GM23338 (cell line): ENCODE data around the gene VENTX. TPM values are rescaled to one million over a fixed set of nuclear protein-coding genes. Genes with fewer than 3 reads are reported as not detected.
A peak's percentile ranks its signal among the peaks of the same experiment; 100 is the strongest.

ENCODE experiments used
- ATAC-seq: fragments of 200-7000 bp; cut with Tn5 transposase; 3 replicates; pipeline ENCODE4 v1.9.1; 2020
- DNase-seq: peaks from one replicate; pipeline ENCODE4 v3.0.0-alpha.2; 2015; ENCODE audit warnings: low spot score
- H2AFZ ChIP-seq: fragments of 200-600 bp; sonication (generic); 2 replicates; pipeline ENCODE4 v1.8.0; 2016; ENCODE audit warnings: antibody characterized with exemption, mild to moderate bottlenecking, moderate library complexity
- H3F3A ChIP-seq: fragments of 200-600 bp; sonication (generic); replicated peaks from 2 replicates; pipeline ENCODE4 v1.8.0; 2017; ENCODE audit warnings: antibody characterized with exemption, mixed run types, low read depth
- H3K27ac ChIP-seq: fragments of 200-600 bp; sonication (generic); 2 replicates; pipeline ENCODE4 v1.6.1; 2016; ENCODE audit warnings: low read depth
- H3K27me3 ChIP-seq: fragments of 200-600 bp; sonication (generic); 2 replicates; pipeline ENCODE4 v1.8.0; 2016; ENCODE audit warnings: mild to moderate bottlenecking, mixed run types, moderate library complexity; ENCODE audit not compliant: insufficient read depth
- H3K36me3 ChIP-seq: fragments of 200-600 bp; sonication (generic); 2 replicates; pipeline ENCODE4 v1.8.0; 2016; ENCODE audit warnings: mild to moderate bottlenecking; ENCODE audit not compliant: insufficient read depth
- H3K4me1 ChIP-seq: fragments of 200-600 bp; sonication (generic); 2 replicates; pipeline ENCODE4 v1.8.0; 2016; ENCODE audit warnings: mild to moderate bottlenecking, moderate library complexity; ENCODE audit not compliant: insufficient read depth
- H3K4me2 ChIP-seq: fragments of 200-600 bp; sonication (generic); 2 replicates; pipeline ENCODE4 v1.7.1; 2017; ENCODE audit warnings: mixed run types
- H3K4me3 ChIP-seq: fragments of 200-600 bp; sonication (generic); 2 replicates; pipeline ENCODE4 v1.6.1; 2016; ENCODE audit warnings: mixed run types
- H3K79me2 ChIP-seq: fragments of 200-600 bp; sonication (generic); replicated peaks from 2 replicates; pipeline ENCODE4 v1.8.0; 2017; ENCODE audit warnings: mild to moderate bottlenecking; ENCODE audit not compliant: insufficient read depth
- H3K9me2 ChIP-seq: fragments of 200-600 bp; sonication (generic); 2 replicates; pipeline ENCODE4 v1.8.0; 2017; ENCODE audit not compliant: insufficient read depth
- H4K20me1 ChIP-seq: fragments of 200-600 bp; sonication (generic); replicated peaks from 2 replicates; pipeline ENCODE4 v1.8.0; 2017; ENCODE audit warnings: mild to moderate bottlenecking; ENCODE audit not compliant: insufficient read depth
- H3K27ac Mint-ChIP-seq: 2 replicates; pipeline ENCODE4 v1.8.0; 2020; ENCODE audit warnings: inconsistent platforms, mild to moderate bottlenecking, moderate library complexity, mixed read lengths
- H3K27me3 Mint-ChIP-seq: 3 replicates; pipeline ENCODE4 v1.8.0; 2022; ENCODE audit warnings: low read depth, mild to moderate bottlenecking, moderate library complexity, mixed read lengths, inconsistent platforms; ENCODE audit not compliant: insufficient read depth, poor library complexity
- H3K36me3 Mint-ChIP-seq: 3 replicates; pipeline ENCODE4 v1.8.0; 2021; ENCODE audit warnings: low read depth, mild to moderate bottlenecking, inconsistent platforms, moderate library complexity, mixed read lengths
- H3K4me1 Mint-ChIP-seq: 3 replicates; pipeline ENCODE4 v1.8.0; 2020; ENCODE audit warnings: mild to moderate bottlenecking, inconsistent platforms, mixed read lengths
- H3K4me3 Mint-ChIP-seq: 3 replicates; pipeline ENCODE4 v1.8.0; 2021; ENCODE audit warnings: moderate library complexity, mild to moderate bottlenecking, inconsistent platforms, mixed read lengths
- H3K9me3 Mint-ChIP-seq: 3 replicates; pipeline ENCODE4 v1.8.0; 2020; ENCODE audit warnings: moderate library complexity, mild to moderate bottlenecking, inconsistent platforms, mixed read lengths
- EZH2 ChIP-seq: fragments of 200-600 bp; sonication (generic); IDR thresholded peaks from one replicate; pipeline ENCODE4 v1.8.0; 2017; ENCODE audit warnings: antibody characterized with exemption, mild to moderate bottlenecking, low read depth; ENCODE audit not compliant: unreplicated experiment
- JUNB ChIP-seq: IDR thresholded peaks from one replicate; pipeline ENCODE4 v1.6.1; 2016; ENCODE audit warnings: antibody characterized with exemption; ENCODE audit not compliant: unreplicated experiment
- POLR2AphosphoS5 ChIP-seq: IDR thresholded peaks from 2 replicates; pipeline ENCODE4 v1.6.1; 2016; ENCODE audit warnings: antibody characterized with exemption, low read depth
- ZNF114 ChIP-seq: fragments of 250-450 bp; sonication (Bioruptor Pico); IDR thresholded peaks from 2 replicates; pipeline ENCODE4 v1.5.0; 2020; ENCODE audit warnings: mild to moderate bottlenecking, moderate library complexity
- ZNF331 ChIP-seq: fragments of 250-450 bp; sonication (Bioruptor Pico); IDR thresholded peaks from 2 replicates; pipeline ENCODE4 v1.5.0; 2020; ENCODE audit warnings: low read depth, mild to moderate bottlenecking, moderate library complexity
- polyA plus RNA-seq: library from polyadenylated mRNA; unstranded; fragments of >200 nt; fragmentation: Nextera tagmentation; extraction: Ambion mirVana; gene quantifications from 2 replicates; pipeline ENCODE4 v1.2.1, GENCODE V29; 2016
- total RNA-seq: library from RNA; depleted of rRNA; stranded (reverse); fragments of >200 nt; shearing (Covaris generic); gene quantifications from 2 replicates; pipeline ENCODE4 v1.2.3, GENCODE V29; 2014
- TF ChIP-seq, protein P1 (sequence below): IDR thresholded peaks from one replicate; pipeline ENCODE4 v1.6.1; 2018; ENCODE audit warnings: antibody characterized with exemption; ENCODE audit not compliant: unreplicated experiment
- TF ChIP-seq, protein P2 (sequence below): fragments of 250-450 bp; sonication (Bioruptor Pico); IDR thresholded peaks from 2 replicates; pipeline ENCODE4 v1.5.0; 2020; ENCODE audit warnings: mild to moderate bottlenecking, moderate library complexity
- TF ChIP-seq, protein P3 (sequence below): IDR thresholded peaks from 2 replicates; pipeline ENCODE4 v1.6.1; 2016; ENCODE audit warnings: antibody characterized with exemption

VENTX gene
- total and polyA plus RNA-seq, 2 experiments from 2014 or later = 4.8 to 8.1 TPM

DNA sequence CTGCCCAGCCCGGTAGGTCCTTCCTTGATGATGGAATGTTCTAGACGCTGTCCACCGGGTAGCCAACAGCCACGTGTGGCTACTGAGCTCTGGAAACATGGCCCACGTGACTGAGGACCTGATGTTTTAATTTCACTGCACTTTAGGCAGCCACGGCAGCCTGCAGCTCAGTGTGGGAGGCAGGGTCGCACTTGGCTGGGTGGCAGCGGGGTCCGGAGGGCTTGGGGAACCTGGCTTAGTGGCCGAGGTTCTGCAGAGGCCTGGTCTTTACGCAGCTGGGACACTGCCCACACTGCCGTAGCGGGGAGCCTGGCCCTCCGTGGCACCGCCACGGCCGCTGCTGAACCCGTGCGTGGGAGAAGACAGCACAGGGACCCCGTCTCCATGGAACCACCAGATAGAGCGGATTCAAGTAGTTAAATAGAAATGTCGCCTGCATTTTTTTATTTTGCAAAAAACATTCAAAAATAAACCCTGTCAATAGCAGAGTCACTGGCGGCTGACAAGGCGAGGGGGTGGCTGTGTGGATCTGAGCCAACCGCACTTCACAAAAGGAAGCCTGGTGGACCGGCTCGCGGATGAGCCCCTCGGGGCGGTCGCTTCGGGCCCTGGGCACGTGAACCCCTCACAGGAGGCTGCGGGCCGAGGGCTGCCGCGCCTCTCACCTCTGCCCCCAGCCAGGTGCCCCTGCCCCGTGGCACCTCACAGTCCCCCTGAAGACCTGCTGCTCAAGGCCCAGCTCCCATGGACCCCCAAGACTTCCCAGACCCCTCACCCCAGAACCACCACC is 33.2 kb upstream of the VENTX start:
- ATAC-seq = no peak
- H3K4me1 Mint-ChIP-seq = no peaks in the 10 kb centered on the region
- H3K4me3 Mint-ChIP-seq = no peak overlapping the region
- peaks cover 2% of the 10 kb centered on the region for H3K27me3 Mint-ChIP-seq
- H3K9me3 Mint-ChIP-seq = no peaks in the 10 kb centered on the region
- Histone ChIP-seq H2AFZ (no peak overlapping the region), H3K9me2 (peaks cover 4% of the 10 kb centered on the region; the same call in 1 of the 2 replicates), H3K79me2 (no peaks in the 10 kb centered on the region), H3K27ac (no peak overlapping the region), H3K4me2 (no peak overlapping the region), H3K4me3 (no peak overlapping the region), H3F3A (0 out of 2 replicates have a peak, but pooled peaks cover 3% of the 10 kb centered on the region), H3K4me1 (no peaks in the 10 kb centered on the region), H3K36me3 (no peaks in the 10 kb centered on the region), H4K20me1 (no peaks in the 10 kb centered on the region), H3K27me3 (no peaks in the 10 kb centered on the region)
- no peaks in the 10 kb centered on the region for H3K36me3 Mint-ChIP-seq
- no peak for DNase-seq
- no peak for TF ChIP-seq POLR2AphosphoS5
- no peak for TF ChIP-seq EZH2
- no peak for TF ChIP-seq ZNF331 (CRISPR knock-in tag)
- no peak for TF ChIP-seq JUNB
- TF ChIP-seq, protein P1, sequence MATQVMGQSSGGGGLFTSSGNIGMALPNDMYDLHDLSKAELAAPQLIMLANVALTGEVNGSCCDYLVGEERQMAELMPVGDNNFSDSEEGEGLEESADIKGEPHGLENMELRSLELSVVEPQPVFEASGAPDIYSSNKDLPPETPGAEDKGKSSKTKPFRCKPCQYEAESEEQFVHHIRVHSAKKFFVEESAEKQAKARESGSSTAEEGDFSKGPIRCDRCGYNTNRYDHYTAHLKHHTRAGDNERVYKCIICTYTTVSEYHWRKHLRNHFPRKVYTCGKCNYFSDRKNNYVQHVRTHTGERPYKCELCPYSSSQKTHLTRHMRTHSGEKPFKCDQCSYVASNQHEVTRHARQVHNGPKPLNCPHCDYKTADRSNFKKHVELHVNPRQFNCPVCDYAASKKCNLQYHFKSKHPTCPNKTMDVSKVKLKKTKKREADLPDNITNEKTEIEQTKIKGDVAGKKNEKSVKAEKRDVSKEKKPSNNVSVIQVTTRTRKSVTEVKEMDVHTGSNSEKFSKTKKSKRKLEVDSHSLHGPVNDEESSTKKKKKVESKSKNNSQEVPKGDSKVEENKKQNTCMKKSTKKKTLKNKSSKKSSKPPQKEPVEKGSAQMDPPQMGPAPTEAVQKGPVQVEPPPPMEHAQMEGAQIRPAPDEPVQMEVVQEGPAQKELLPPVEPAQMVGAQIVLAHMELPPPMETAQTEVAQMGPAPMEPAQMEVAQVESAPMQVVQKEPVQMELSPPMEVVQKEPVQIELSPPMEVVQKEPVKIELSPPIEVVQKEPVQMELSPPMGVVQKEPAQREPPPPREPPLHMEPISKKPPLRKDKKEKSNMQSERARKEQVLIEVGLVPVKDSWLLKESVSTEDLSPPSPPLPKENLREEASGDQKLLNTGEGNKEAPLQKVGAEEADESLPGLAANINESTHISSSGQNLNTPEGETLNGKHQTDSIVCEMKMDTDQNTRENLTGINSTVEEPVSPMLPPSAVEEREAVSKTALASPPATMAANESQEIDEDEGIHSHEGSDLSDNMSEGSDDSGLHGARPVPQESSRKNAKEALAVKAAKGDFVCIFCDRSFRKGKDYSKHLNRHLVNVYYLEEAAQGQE = no peak
- no peak overlapping the region for H3K27ac Mint-ChIP-seq

DNA sequence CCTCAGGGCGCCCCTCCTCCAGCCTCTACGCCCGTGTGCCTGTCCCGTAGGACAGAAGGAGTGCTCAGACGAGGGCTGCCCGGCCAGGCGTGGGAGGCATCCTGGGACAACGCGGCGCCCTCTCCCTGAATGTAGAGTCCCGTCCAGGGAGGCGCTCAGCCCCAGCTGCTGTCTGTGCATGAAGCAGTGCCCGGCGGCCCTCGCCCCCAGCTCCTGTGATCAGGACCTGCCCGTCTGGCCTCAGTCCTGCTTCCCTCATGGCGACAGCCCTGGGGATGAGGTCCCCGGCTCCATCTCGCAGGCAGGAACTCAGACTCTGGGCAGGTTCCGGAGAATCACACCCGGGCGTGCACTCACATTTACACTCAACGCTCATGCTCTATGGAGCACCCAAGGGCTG is 32.5 kb upstream of the VENTX start:
- Histone ChIP-seq H3K27me3 (no peaks in the 10 kb centered on the region), H3K4me2 (no peak overlapping the region), H3F3A (0 out of 2 replicates have a peak, but pooled peaks cover 3% of the 10 kb centered on the region), H3K4me3 (no peak overlapping the region), H3K79me2 (no peaks in the 10 kb centered on the region), H3K36me3 (no peaks in the 10 kb centered on the region), H2AFZ (no peak overlapping the region), H3K27ac (no peak overlapping the region), H3K9me2 (peaks cover 4% of the 10 kb centered on the region; the same call in 1 of the 2 replicates), H4K20me1 (no peaks in the 10 kb centered on the region), H3K4me1 (no peaks in the 10 kb centered on the region)
- Mint-ChIP-seq H3K4me3 (no peak overlapping the region), H3K9me3 (no peaks in the 10 kb centered on the region), H3K4me1 (no peaks in the 10 kb centered on the region), H3K27me3 (peaks cover 2% of the 10 kb centered on the region), H3K27ac (no peak overlapping the region), H3K36me3 (no peaks in the 10 kb centered on the region)
- peak; percentile 20 for ATAC-seq
- no peak for DNase-seq
- TF ChIP-seq ZNF114 (CRISPR knock-in tag) = no peak
- TF ChIP-seq, protein P2, sequence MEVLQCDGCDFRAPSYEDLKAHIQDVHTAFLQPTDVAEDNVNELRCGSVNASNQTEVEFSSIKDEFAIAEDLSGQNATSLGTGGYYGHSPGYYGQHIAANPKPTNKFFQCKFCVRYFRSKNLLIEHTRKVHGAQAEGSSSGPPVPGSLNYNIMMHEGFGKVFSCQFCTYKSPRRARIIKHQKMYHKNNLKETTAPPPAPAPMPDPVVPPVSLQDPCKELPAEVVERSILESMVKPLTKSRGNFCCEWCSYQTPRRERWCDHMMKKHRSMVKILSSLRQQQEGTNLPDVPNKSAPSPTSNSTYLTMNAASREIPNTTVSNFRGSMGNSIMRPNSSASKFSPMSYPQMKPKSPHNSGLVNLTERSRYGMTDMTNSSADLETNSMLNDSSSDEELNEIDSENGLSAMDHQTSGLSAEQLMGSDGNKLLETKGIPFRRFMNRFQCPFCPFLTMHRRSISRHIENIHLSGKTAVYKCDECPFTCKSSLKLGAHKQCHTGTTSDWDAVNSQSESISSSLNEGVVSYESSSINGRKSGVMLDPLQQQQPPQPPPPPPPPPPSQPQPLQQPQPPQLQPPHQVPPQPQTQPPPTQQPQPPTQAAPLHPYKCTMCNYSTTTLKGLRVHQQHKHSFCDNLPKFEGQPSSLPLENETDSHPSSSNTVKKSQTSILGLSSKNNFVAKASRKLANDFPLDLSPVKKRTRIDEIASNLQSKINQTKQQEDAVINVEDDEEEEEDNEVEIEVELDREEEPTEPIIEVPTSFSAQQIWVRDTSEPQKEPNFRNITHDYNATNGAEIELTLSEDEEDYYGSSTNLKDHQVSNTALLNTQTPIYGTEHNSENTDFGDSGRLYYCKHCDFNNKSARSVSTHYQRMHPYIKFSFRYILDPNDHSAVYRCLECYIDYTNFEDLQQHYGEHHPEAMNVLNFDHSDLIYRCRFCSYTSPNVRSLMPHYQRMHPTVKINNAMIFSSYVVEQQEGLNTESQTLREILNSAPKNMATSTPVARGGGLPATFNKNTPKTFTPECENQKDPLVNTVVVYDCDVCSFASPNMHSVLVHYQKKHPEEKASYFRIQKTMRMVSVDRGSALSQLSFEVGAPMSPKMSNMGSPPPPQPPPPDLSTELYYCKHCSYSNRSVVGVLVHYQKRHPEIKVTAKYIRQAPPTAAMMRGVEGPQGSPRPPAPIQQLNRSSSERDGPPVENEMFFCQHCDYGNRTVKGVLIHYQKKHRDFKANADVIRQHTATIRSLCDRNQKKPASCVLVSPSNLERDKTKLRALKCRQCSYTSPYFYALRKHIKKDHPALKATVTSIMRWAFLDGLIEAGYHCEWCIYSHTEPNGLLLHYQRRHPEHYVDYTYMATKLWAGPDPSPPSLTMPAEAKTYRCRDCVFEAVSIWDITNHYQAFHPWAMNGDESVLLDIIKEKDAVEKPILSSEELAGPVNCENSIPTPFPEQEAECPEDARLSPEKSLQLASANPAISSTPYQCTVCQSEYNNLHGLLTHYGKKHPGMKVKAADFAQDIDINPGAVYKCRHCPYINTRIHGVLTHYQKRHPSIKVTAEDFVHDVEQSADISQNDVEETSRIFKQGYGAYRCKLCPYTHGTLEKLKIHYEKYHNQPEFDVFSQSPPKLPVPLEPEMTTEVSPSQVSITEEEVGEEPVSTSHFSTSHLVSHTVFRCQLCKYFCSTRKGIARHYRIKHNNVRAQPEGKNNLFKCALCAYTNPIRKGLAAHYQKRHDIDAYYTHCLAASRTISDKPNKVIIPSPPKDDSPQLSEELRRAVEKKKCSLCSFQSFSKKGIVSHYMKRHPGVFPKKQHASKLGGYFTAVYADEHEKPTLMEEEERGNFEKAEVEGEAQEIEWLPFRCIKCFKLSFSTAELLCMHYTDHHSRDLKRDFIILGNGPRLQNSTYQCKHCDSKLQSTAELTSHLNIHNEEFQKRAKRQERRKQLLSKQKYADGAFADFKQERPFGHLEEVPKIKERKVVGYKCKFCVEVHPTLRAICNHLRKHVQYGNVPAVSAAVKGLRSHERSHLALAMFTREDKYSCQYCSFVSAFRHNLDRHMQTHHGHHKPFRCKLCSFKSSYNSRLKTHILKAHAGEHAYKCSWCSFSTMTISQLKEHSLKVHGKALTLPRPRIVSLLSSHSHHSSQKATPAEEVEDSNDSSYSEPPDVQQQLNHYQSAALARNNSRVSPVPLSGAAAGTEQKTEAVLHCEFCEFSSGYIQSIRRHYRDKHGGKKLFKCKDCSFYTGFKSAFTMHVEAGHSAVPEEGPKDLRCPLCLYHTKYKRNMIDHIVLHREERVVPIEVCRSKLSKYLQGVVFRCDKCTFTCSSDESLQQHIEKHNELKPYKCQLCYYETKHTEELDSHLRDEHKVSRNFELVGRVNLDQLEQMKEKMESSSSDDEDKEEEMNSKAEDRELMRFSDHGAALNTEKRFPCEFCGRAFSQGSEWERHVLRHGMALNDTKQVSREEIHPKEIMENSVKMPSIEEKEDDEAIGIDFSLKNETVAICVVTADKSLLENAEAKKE (CRISPR knock-in tag) = no peak
- TF ChIP-seq, protein P3, sequence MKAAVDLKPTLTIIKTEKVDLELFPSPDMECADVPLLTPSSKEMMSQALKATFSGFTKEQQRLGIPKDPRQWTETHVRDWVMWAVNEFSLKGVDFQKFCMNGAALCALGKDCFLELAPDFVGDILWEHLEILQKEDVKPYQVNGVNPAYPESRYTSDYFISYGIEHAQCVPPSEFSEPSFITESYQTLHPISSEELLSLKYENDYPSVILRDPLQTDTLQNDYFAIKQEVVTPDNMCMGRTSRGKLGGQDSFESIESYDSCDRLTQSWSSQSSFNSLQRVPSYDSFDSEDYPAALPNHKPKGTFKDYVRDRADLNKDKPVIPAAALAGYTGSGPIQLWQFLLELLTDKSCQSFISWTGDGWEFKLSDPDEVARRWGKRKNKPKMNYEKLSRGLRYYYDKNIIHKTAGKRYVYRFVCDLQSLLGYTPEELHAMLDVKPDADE = no peak
